Upper lobe of left lung (tissue), 4 donors: Measurements from ENCODE around the gene NUMA1.

ENCODE experiments used
- CTCF ChIP-seq, 6 experiments: fragments of 450-650 bp in 4 of 6; fragments of 200-600 bp in 2 of 6; sonication (generic) in 2 of 6; IDR thresholded peaks; one replicate each; pipeline ENCODE4 v1.5.1; 2016 to 2019; ENCODE audit warnings: antibody characterized with exemption in 6 of 6
- POLR2A ChIP-seq, 4 donors: fragments of 450-650 bp; IDR thresholded peaks; one replicate each; pipeline ENCODE4 v1.5.1; 2016 to 2017; ENCODE audit warnings: antibody characterized with exemption in 4 of 4, mild to moderate bottlenecking in 2 of 4
- POLR2AphosphoS5 ChIP-seq, 2 donors: sonication (generic); formaldehyde crosslinking; IDR thresholded peaks; one replicate each; pipeline ENCODE4 v1.5.1; 2017; ENCODE audit warnings: antibody characterized with exemption in 2 of 2

GRCh38 chr11:72041364-72042063, 38.8 kb downstream of the NUMA1 start:
- TF ChIP-seq CTCF (IDR thresholded peaks at IDR 0.05) = peak in 1 of 6 experiments; percentile 8
- peak in 2 of 4 donors; percentile 11 to 74 for TF ChIP-seq POLR2A (IDR thresholded peaks at IDR 0.05)
- peak; percentile 20 to 46 for TF ChIP-seq POLR2AphosphoS5 (IDR thresholded peaks at IDR 0.05)
